HepG2 (cell line): ENCODE measurements around the gene CCDC121. TPM values are rescaled to one million over a fixed set of nuclear protein-coding genes. Genes with fewer than 3 reads are reported as not detected.

ENCODE experiments used
- ELF3 ChIP-seq: IDR thresholded peaks from 2 replicates; pipeline ENCODE4 v1.6.1; 2016; ENCODE audit warnings: missing genetic modification reagents, missing compliant biosample characterization
- HNRNPK ChIP-seq: fragments of 200-400 bp; formaldehyde crosslinking; IDR thresholded peaks from 2 replicates; pipeline ENCODE4 v1.6.1; 2018; ENCODE audit warnings: low read length, low read depth, moderate library complexity, mild to moderate bottlenecking; ENCODE audit not compliant: poor library complexity, severe bottlenecking
- KDM2A ChIP-seq: sonication (generic); formaldehyde crosslinking; IDR thresholded peaks from 2 replicates; pipeline ENCODE4 v1.4.0; 2020; ENCODE audit warnings: low read depth, missing genetic modification reagents, borderline replicate concordance
- MBNL3 ChIP-seq: fragments of 250-450 bp; sonication (Bioruptor Pico); conservative IDR thresholded peaks from 2 replicates; pipeline ENCODE4 v1.8.0; 2022; ENCODE audit warnings: mild to moderate bottlenecking, inconsistent platforms
- MYC ChIP-seq: sonication (generic); formaldehyde crosslinking; IDR thresholded peaks from 2 replicates; pipeline ENCODE4 v1.9.0; 2021; ENCODE audit warnings: missing genetic modification reagents, borderline replicate concordance
- NFKB2 ChIP-seq: sonication (generic); formaldehyde crosslinking; IDR thresholded peaks from 2 replicates; pipeline ENCODE4 v1.4.0; 2020; ENCODE audit warnings: missing genetic modification reagents, borderline replicate concordance
- PCBP2 ChIP-seq: fragments of 200-400 bp; formaldehyde crosslinking; optimal IDR thresholded peaks from 2 replicates; pipeline ENCODE3; 2018; ENCODE audit warnings: low read length, low read depth; ENCODE audit not compliant: poor library complexity, severe bottlenecking
- RARG ChIP-seq: sonication (generic); formaldehyde crosslinking; IDR thresholded peaks from 2 replicates; pipeline ENCODE4 v1.4.0; 2020; ENCODE audit warnings: low read depth, mild to moderate bottlenecking, missing genetic modification reagents
- SETDB1 ChIP-seq: sonication (generic); formaldehyde crosslinking; IDR thresholded peaks from 2 replicates; pipeline ENCODE4 v1.5.1; 2020; ENCODE audit warnings: missing genetic modification reagents, mild to moderate bottlenecking, borderline replicate concordance
- TCF7L2 ChIP-seq: IDR thresholded peaks from 2 replicates; pipeline ENCODE4 v1.6.1; 2011; ENCODE audit warnings: mild to moderate bottlenecking, low read depth, low read length, moderate library complexity
- ZNF317 ChIP-seq: sonication (generic); formaldehyde crosslinking; IDR thresholded peaks from 2 replicates; pipeline ENCODE4 v1.5.0; 2020; ENCODE audit warnings: mild to moderate bottlenecking, missing genetic modification reagents
- ZNF407 ChIP-seq: sonication (generic); formaldehyde crosslinking; IDR thresholded peaks from one replicate; pipeline ENCODE4 v1.5.1; 2020; ENCODE audit warnings: mild to moderate bottlenecking, missing genetic modification reagents; ENCODE audit errors: not compliant biosample characterization
- ZNF577 ChIP-seq: sonication (generic); formaldehyde crosslinking; IDR thresholded peaks from 2 replicates; pipeline ENCODE4 v1.4.0; 2020; ENCODE audit warnings: mild to moderate bottlenecking, low read depth, missing genetic modification reagents, borderline replicate concordance
- ZNF629 ChIP-seq: sonication (generic); formaldehyde crosslinking; conservative IDR thresholded peaks from 2 replicates; pipeline ENCODE4 v1.5.0; 2020; ENCODE audit warnings: missing genetic modification reagents
- ZNF703 ChIP-seq: sonication (generic); formaldehyde crosslinking; IDR thresholded peaks from 2 replicates; pipeline ENCODE4 v1.5.1; 2020; ENCODE audit warnings: missing genetic modification reagents, mild to moderate bottlenecking, moderate library complexity, borderline replicate concordance
- ZNF737 ChIP-seq: sonication (generic); formaldehyde crosslinking; IDR thresholded peaks from 2 replicates; pipeline ENCODE4 v1.5.0; 2020; ENCODE audit warnings: missing genetic modification reagents, mild to moderate bottlenecking, borderline replicate concordance
- polyA plus RNA-seq, 8 experiments: library from polyadenylated mRNA; depleted of rRNA in 3 of 8; stranded (reverse) in 7 of 8; unstranded in 1 of 8; fragments of >200 nt; fragmentation: Illumina TruSeq in 4 of 8; extraction: Trizol in 4 of 8; gene quantifications; 2 replicates each; pipeline versions ENCODE4 v1.2.1 to v1.2.3, GENCODE V29; 2011 to 2016; ENCODE audit warnings: low read depth in 4 of 8, missing spikeins in 1 of 8, mixed read lengths in 1 of 8; ENCODE audit not compliant: insufficient read depth in 1 of 8
- total RNA-seq, 5 experiments: library from RNA; depleted of rRNA; stranded (reverse); fragments of >200 nt; fragmentation: Illumina TruSeq; extraction: Trizol; gene quantifications; 2 replicates each; pipeline ENCODE4 v1.2.3, GENCODE V29; 2016; ENCODE audit warnings: low read depth in 1 of 5
- TF ChIP-seq, protein P1 (sequence below): sonication (generic); formaldehyde crosslinking; IDR thresholded peaks from 2 replicates; pipeline ENCODE4 v1.5.1; 2020; ENCODE audit warnings: missing genetic modification reagents, mild to moderate bottlenecking, borderline replicate concordance

The CCDC121 gene
- total and polyA plus RNA-seq, 2 of the 13 experiments (the other 11 are each of a cell fraction or from before 2014, with no cell fraction given), result 1.9 to 3.0 TPM

GRCh38 chr2:27582695-27583389 lies 46.0 kb downstream of the CCDC121 start, which contains the start of gene ZNF512 (continued):
- TF ChIP-seq ZNF407, result peak; percentile 46
- TF ChIP-seq ZNF629, result no peak
- TF ChIP-seq KDM2A (CRISPR knock-in tag), result peak; percentile 89
- peak; percentile 98 for TF ChIP-seq ELF3 (CRISPR knock-in tag)
- TF ChIP-seq SETDB1 (CRISPR knock-in tag), result no peak
- no peak for TF ChIP-seq ZNF577 (CRISPR knock-in tag)
- peak; percentile 77 for TF ChIP-seq MYC
- TF ChIP-seq ZNF737 (CRISPR knock-in tag), result no peak
- peak; percentile 64; the same call in 1 of the 2 replicates for TF ChIP-seq ZNF317
- TF ChIP-seq PCBP2, result no peak
- TF ChIP-seq ZNF703 (CRISPR knock-in tag), result no peak
- no peak for TF ChIP-seq RARG
- no peak for TF ChIP-seq MBNL3
- TF ChIP-seq, protein P1, sequence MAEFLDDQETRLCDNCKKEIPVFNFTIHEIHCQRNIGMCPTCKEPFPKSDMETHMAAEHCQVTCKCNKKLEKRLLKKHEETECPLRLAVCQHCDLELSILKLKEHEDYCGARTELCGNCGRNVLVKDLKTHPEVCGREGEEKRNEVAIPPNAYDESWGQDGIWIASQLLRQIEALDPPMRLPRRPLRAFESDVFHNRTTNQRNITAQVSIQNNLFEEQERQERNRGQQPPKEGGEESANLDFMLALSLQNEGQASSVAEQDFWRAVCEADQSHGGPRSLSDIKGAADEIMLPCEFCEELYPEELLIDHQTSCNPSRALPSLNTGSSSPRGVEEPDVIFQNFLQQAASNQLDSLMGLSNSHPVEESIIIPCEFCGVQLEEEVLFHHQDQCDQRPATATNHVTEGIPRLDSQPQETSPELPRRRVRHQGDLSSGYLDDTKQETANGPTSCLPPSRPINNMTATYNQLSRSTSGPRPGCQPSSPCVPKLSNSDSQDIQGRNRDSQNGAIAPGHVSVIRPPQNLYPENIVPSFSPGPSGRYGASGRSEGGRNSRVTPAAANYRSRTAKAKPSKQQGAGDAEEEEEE (CRISPR knock-in tag), result no peak
- peak; percentile 82; the same call in 1 of the 2 replicates for TF ChIP-seq NFKB2 (CRISPR knock-in tag)
- no peak for TF ChIP-seq HNRNPK
- TF ChIP-seq TCF7L2, result no peak
